GM19328 (cell line): Measurements from ENCODE around the gene ZC3HAV1L.
"Not testable (repeated sequence)": the region's sequence is repeated elsewhere in the genome, so short reads cannot be mapped to it uniquely, and the experiment has no call there.

Experiments used
- ATAC-seq: cut with Tn5 transposase; IDR thresholded peaks from one replicate; pipeline ENCODE4 v1.9.1; 2021; ENCODE audit warnings: mild to moderate bottlenecking, moderate library complexity; ENCODE audit not compliant: unreplicated experiment

The ZC3HAV1L gene

GRCh38 chr7:139054656-139055055, 18.8 kb upstream of the ZC3HAV1L start:
- ATAC-seq, result not testable (repeated sequence)

GRCh38 chr7:139054101-139054500, 18.3 kb upstream of the ZC3HAV1L start:
- no peak for ATAC-seq

- ATAC-seq, result no peak
Observed at GRCh38 chr7:139051655-139052054, 15.8 kb upstream of the ZC3HAV1L start.

DNA sequence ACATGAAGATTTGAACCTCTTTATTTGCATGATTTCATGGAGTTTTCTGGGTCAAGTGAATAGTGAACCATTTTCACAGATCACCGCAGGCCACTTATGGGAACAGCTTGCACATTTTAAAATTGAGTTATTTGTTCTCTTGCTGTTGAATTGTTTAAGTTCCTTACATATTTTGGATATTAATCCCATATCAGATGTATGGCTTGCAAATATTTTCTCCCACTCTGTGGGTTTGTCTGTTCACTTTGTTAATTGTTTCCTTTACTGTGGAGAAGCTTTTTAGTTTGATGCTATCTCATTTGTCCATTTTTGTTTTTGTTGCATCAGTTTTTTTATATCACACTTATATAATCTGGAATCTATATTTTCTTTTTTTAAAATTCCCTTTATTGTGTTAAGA, 14.1 kb upstream of the ZC3HAV1L start:
- ATAC-seq, result no peak

GRCh38 chr7:139049111-139049510, 13.3 kb upstream of the ZC3HAV1L start:
- no peak for ATAC-seq

- no peak for ATAC-seq
Observed at GRCh38 chr7:139047970-139048369, 12.1 kb upstream of the ZC3HAV1L start.

GRCh38 chr7:139046143-139046542, 10.3 kb upstream of the ZC3HAV1L start:
- no peak for ATAC-seq

GRCh38 chr7:139044813-139045794, 9.3 kb upstream of the ZC3HAV1L start:
- no peak for ATAC-seq

DNA sequence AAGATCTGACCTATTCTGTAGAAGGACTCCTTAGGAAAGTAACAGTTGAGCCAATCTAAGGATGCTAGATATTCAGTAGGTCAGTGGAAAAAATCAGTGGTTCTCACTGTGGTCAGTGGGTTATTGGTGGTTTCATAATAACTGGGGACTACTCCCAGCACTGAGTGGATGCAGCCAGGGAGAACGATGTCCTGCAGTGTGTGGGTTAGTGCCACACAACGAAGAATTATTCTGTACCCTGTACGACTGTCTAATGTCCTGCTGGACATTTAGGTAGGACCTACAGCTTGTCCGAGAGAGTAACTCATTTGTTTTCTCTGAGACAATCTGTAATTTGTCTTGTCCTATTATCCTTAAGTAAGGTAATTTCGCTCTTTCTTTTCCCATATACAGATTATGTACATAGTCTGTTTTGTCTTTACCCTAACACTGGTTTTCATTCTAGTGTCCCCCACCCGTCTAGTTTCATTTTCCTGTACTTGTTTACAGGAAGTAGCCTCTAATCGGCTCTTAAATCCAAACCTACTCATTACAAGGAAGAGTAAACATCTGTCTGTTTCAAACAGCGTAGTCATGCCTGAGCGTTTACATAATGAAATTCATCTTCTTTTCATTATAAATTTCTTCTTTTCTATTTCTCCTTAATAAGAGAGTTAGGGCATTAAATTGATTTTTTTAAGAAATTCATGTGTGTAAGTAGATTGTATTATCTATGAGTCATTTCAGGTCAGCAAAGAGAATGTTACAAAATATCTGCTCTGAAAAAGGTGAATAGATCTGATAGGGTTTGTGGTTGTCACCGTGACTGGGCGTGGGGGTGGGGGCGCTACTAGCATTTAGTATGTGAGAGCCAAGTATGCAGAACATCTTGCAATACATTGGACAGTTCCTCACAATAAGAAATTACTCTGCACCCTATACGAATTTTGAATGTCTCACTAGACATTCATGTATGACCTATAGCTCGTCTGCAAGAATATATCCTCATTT, 8.3 kb upstream of the ZC3HAV1L start:
- ATAC-seq, result no peak

- no peak for ATAC-seq
Observed at GRCh38 chr7:139041378-139042085, 5.7 kb upstream of the ZC3HAV1L start.

- no peak for ATAC-seq
Observed at GRCh38 chr7:139038691-139039090, 2.8 kb upstream of the ZC3HAV1L start.

- no peak for ATAC-seq
Observed at GRCh38 chr7:139036901-139037300, 1.1 kb upstream of the ZC3HAV1L start.

DNA sequence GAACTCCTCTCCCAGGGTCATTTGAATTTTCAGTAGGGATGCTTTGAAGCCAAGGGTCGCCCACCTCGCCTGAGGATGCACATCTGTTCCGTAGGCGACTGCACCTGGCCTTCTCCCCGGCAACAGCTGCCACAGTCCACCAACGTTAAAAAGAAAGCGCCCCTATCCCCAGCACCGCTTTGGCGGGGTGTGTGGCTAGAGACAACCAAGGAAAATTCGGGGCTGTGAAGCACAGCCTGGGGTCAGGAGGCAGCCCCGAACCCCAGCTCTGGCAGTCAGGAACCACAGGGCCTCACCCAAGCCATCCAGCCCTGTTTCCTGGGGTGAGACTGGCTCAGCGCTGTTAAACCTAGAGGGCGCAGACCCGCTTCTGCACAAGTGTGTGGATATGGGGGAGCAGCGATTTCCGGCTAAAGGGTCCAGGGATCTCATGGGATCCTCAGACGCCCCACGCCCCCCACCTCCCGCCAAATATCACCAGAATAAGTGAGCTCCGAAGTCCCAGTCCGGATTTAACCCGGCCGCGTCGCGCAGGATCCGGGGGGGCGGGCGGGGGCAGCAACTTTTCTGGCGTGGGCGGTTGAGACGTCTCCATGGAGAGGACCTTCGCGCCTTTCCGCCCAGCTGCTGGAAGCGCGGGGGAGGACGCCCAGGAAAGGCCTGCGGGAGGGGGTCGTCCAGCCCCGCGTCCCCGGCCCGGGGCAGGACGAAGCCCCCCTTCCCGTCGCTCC, 822 bp downstream of the ZC3HAV1L start:
- ATAC-seq, result peak; percentile 32

DNA sequence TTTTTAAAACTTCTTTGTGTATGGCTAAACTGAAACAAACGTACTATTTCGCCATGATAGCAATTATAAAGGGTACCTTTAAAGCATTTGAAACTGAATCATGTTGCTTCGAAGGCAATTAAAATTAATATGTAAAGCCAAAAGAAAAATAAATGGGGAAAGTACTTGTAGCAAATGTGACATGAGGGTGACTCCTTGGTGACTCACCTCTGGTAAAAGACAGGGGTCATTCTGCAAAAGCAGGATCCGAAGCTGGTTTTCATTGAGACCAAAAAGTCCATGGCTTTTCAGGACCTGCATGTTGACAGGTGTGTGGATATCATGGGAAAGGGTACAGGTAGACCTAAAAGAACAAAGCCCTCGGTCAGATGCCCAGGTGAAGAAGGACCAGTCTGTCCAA, 1.5 kb downstream of the ZC3HAV1L start:
- no peak for ATAC-seq

- ATAC-seq, result no peak
Observed at GRCh38 chr7:139033346-139034114, 2.3 kb downstream of the ZC3HAV1L start.

GRCh38 chr7:139032473-139032872, 3.4 kb downstream of the ZC3HAV1L start:
- ATAC-seq, result no peak

GRCh38 chr7:139029353-139029752, 6.5 kb downstream of the ZC3HAV1L start:
- ATAC-seq, result no peak

DNA sequence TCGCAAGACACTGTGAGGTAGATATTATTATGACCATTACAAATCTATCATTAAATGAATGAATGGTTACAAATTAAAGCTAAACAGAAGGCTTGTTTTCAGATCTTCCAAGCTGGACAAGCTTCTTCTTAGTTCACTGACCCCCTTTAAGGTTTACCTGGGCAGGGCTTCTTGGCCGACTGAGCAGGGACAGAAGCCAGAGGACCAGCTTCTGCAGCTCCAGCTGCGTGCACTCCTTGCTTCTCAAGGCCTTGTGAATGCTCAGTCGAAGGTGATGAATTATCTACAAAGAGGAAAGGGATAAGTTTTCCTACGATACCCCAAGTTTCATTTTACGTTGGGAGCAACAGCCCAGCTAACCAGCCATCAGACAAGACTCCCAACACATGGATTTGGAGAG, 9.3 kb downstream of the ZC3HAV1L start:
- no peak for ATAC-seq

- not testable (repeated sequence) for ATAC-seq
Observed at GRCh38 chr7:139025861-139026260, 10.0 kb downstream of the ZC3HAV1L start.
